OCI-LY3 (cell line): ENCODE data around the gene FURIN.
"Not testable (repeated sequence)": the region's sequence is repeated elsewhere in the genome, so short reads cannot be mapped to it uniquely, and the experiment has no call there.

Experiments used
- EZH2phosphoT487 ChIP-seq: fragments of 200-600 bp; shearing (Covaris generic); IDR thresholded peaks from 2 replicates; pipeline ENCODE4 v1.6.1; 2018; ENCODE audit warnings: antibody characterized with exemption, mixed run types, low read depth
- TF ChIP-seq, protein P1 (sequence below): fragments of 200-600, 300-600 bp; sonication (generic); IDR thresholded peaks from 2 replicates; pipeline ENCODE4 v1.5.1; 2014; ENCODE audit warnings: antibody characterized with exemption, low read length, low read depth

DNA sequence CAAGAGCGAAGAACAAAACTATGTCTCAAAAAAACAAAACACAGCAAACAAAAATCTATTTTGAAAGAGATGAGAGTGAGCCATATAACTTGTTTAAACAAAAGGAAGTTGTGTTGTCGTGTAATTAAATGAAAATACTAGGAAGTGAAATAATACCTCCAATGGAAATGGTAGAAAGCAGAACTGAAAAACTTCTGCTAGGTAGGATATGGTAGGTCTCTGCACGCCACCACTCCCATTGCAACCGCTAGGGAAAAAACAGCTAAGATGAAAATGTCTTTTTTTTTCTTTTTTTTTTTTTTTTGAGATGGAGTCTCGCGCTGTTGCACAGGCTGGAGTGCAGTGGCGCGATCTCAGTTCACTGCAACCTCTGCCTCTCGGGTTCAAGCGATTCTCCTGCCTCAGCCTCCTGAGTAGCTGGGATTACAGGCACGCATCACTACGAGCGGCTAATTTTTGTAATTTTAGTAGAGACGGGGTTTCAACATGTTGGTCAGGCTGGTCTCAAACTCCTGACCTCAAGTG, 28.8 kb downstream of the FURIN start:
- TF ChIP-seq, protein P1, sequence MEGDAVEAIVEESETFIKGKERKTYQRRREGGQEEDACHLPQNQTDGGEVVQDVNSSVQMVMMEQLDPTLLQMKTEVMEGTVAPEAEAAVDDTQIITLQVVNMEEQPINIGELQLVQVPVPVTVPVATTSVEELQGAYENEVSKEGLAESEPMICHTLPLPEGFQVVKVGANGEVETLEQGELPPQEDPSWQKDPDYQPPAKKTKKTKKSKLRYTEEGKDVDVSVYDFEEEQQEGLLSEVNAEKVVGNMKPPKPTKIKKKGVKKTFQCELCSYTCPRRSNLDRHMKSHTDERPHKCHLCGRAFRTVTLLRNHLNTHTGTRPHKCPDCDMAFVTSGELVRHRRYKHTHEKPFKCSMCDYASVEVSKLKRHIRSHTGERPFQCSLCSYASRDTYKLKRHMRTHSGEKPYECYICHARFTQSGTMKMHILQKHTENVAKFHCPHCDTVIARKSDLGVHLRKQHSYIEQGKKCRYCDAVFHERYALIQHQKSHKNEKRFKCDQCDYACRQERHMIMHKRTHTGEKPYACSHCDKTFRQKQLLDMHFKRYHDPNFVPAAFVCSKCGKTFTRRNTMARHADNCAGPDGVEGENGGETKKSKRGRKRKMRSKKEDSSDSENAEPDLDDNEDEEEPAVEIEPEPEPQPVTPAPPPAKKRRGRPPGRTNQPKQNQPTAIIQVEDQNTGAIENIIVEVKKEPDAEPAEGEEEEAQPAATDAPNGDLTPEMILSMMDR, result not testable (repeated sequence)
- not testable (repeated sequence) for TF ChIP-seq EZH2phosphoT487
